Astrocyte (in vitro differentiated cells and primary cell): ENCODE measurements around the gene AFM. TPM values are rescaled to one million over a fixed set of nuclear protein-coding genes. Genes with fewer than 3 reads are reported as not detected.
"Not testable (repeated sequence)": the region's sequence is repeated elsewhere in the genome, so short reads cannot be mapped to it uniquely, and the experiment has no call there.

Experiments
- DNase-seq: peaks from one replicate; pipeline ENCODE4 v3.0.0-alpha.2; 2010; ENCODE audit warnings: low read depth
- FAIRE-seq: peaks from 2 replicates; lab custom pipeline; 2011; peaks lifted over from hg19 to GRCh38; lab: Jason Lieb, UNC
- H2AFZ ChIP-seq: 2 replicates; pipeline ENCODE4 v1.6.0; 2012; ENCODE audit warnings: low read depth, low read length, inconsistent platforms
- H3K27ac ChIP-seq: 2 replicates; pipeline ENCODE4 v1.5.1; 2011; ENCODE audit warnings: low read depth, low read length, inconsistent platforms
- H3K27me3 ChIP-seq: 2 replicates; pipeline ENCODE4 v1.6.0; 2011; ENCODE audit warnings: low read length, inconsistent platforms; ENCODE audit not compliant: insufficient read depth
- H3K36me3 ChIP-seq: 2 replicates; pipeline ENCODE4 v1.5.1; 2011; ENCODE audit warnings: low read length, inconsistent platforms; ENCODE audit not compliant: insufficient read depth
- H3K4me1 ChIP-seq: 2 replicates; pipeline ENCODE4 v1.5.1; 2011; ENCODE audit warnings: low read length, inconsistent platforms; ENCODE audit not compliant: insufficient read depth
- H3K4me2 ChIP-seq: 2 replicates; pipeline ENCODE4 v1.6.0; 2012; ENCODE audit warnings: low read length, inconsistent platforms
- H3K4me3 ChIP-seq: 2 replicates; pipeline ENCODE4 v1.5.1; 2011; ENCODE audit warnings: low read depth, mild to moderate bottlenecking, low read length, inconsistent platforms; ENCODE audit not compliant: insufficient read depth
- H3K79me2 ChIP-seq: 2 replicates; pipeline ENCODE4 v1.6.0; 2012; ENCODE audit warnings: mild to moderate bottlenecking, low read length, inconsistent platforms; ENCODE audit not compliant: insufficient read depth
- H3K9ac ChIP-seq: 2 replicates; pipeline ENCODE4 v1.6.0; 2012; ENCODE audit warnings: mild to moderate bottlenecking, low read length, inconsistent platforms
- H3K9me3 ChIP-seq: 2 replicates; pipeline ENCODE4 v1.5.1; 2012; ENCODE audit warnings: low read depth, mild to moderate bottlenecking, low read length, inconsistent platforms; ENCODE audit not compliant: insufficient read depth
- H4K20me1 ChIP-seq: 2 replicates; pipeline ENCODE4 v1.6.0; 2012; ENCODE audit warnings: low read length, inconsistent platforms; ENCODE audit not compliant: insufficient read depth
- H3K27ac Mint-ChIP-seq: one replicate; pipeline ENCODE4 v1.8.0; 2021; ENCODE audit warnings: mild to moderate bottlenecking, mixed read lengths; ENCODE audit not compliant: unreplicated experiment
- H3K27me3 Mint-ChIP-seq: one replicate; pipeline ENCODE4 v1.8.0; 2021; ENCODE audit warnings: low read depth, mixed read lengths; ENCODE audit not compliant: unreplicated experiment
- H3K36me3 Mint-ChIP-seq: one replicate; pipeline ENCODE4 v1.8.0; 2021; ENCODE audit warnings: low read depth, mixed read lengths; ENCODE audit not compliant: unreplicated experiment
- H3K4me1 Mint-ChIP-seq: one replicate; pipeline ENCODE4 v1.8.0; 2021; ENCODE audit warnings: low read depth, mixed read lengths; ENCODE audit not compliant: unreplicated experiment
- H3K4me3 Mint-ChIP-seq: one replicate; pipeline ENCODE4 v1.8.0; 2021; ENCODE audit warnings: mild to moderate bottlenecking, moderate library complexity, mixed read lengths; ENCODE audit not compliant: unreplicated experiment
- H3K9me3 Mint-ChIP-seq: one replicate; pipeline ENCODE4 v1.8.0; 2021; ENCODE audit warnings: mild to moderate bottlenecking, mixed read lengths; ENCODE audit not compliant: unreplicated experiment
- CTCF ChIP-seq: IDR thresholded peaks from 2 replicates; pipeline ENCODE4 v1.5.1; 2011; ENCODE audit warnings: low read depth, mild to moderate bottlenecking, inconsistent platforms, low read length, moderate library complexity; ENCODE audit not compliant: insufficient read depth
- EZH2 ChIP-seq: IDR thresholded peaks from 2 replicates; pipeline ENCODE4 v1.6.1; 2012; ENCODE audit warnings: mild to moderate bottlenecking, low read length, inconsistent platforms; ENCODE audit not compliant: insufficient read depth
- total RNA-seq: library from RNA; stranded (reverse); gene quantifications from 2 replicates; pipeline ENCODE4 v1.2.1, GENCODE V29; 2021

AFM gene
- total RNA-seq, 1 donor from 2014 or later = not detected

GRCh38 chr4:73540826-73541225, 59.3 kb downstream of the AFM start:
- Histone ChIP-seq H2AFZ (no peak overlapping the region), H3K9ac (no peak overlapping the region), H3K9me3 (no peaks in the 10 kb centered on the region), H4K20me1 (no peaks in the 10 kb centered on the region), H3K36me3 (no peaks in the 10 kb centered on the region), H3K79me2 (no peaks in the 10 kb centered on the region), H3K4me1 (no peaks in the 10 kb centered on the region), H3K4me2 (no peak overlapping the region), H3K27ac (no peak overlapping the region), H3K4me3 (no peak overlapping the region), H3K27me3 (no peaks in the 10 kb centered on the region)
- DNase-seq (no peak), FAIRE-seq (no peak)
- Mint-ChIP-seq H3K27me3 (no peaks in the 10 kb centered on the region), H3K4me1 (peaks cover 1% of the 10 kb centered on the region), H3K9me3 (peaks cover 7% of the 10 kb centered on the region), H3K27ac (no peak overlapping the region), H3K4me3 (no peak overlapping the region), H3K36me3 (no peaks in the 10 kb centered on the region)
- TF ChIP-seq CTCF (no peak), EZH2 (no peak)

- H3K4me3 ChIP-seq = no peak overlapping the region
- H3K9ac ChIP-seq = no peak overlapping the region
- no peaks in the 10 kb centered on the region for H3K4me1 Mint-ChIP-seq
- H3K27ac Mint-ChIP-seq = no peak overlapping the region
- H3K36me3 Mint-ChIP-seq = no peaks in the 10 kb centered on the region
- no peak overlapping the region for H3K4me3 Mint-ChIP-seq
- H3K27me3 ChIP-seq = no peaks in the 10 kb centered on the region
- no peak for TF ChIP-seq EZH2
- H3K79me2 ChIP-seq = no peaks in the 10 kb centered on the region
- FAIRE-seq (no peak), DNase-seq (no peak)
- no peaks in the 10 kb centered on the region for H4K20me1 ChIP-seq
- H3K4me2 ChIP-seq = no peak overlapping the region
- no peaks in the 10 kb centered on the region for H3K9me3 ChIP-seq
- H3K27ac ChIP-seq = no peak overlapping the region
- H3K4me1 ChIP-seq = no peaks in the 10 kb centered on the region
- no peak overlapping the region for H2AFZ ChIP-seq
- H3K27me3 Mint-ChIP-seq = no peaks in the 10 kb centered on the region
- H3K36me3 ChIP-seq = no peaks in the 10 kb centered on the region
- H3K9me3 Mint-ChIP-seq = peaks cover 7% of the 10 kb centered on the region
Observed at GRCh38 chr4:73541251-73541650, 59.7 kb downstream of the AFM start.

- Histone ChIP-seq H3K27me3 (no peaks in the 10 kb centered on the region), H3K36me3 (no peaks in the 10 kb centered on the region), H3K9ac (no peak overlapping the region), H4K20me1 (no peaks in the 10 kb centered on the region), H3K79me2 (no peaks in the 10 kb centered on the region), H3K9me3 (no peaks in the 10 kb centered on the region), H3K4me3 (no peak overlapping the region), H3K4me1 (no peaks in the 10 kb centered on the region), H3K27ac (no peak overlapping the region), H3K4me2 (no peak overlapping the region), H2AFZ (no peak overlapping the region)
- no peak for FAIRE-seq
- no peak for DNase-seq
- Mint-ChIP-seq H3K27ac (no peak overlapping the region), H3K4me3 (no peak overlapping the region), H3K9me3 (peaks cover 7% of the 10 kb centered on the region), H3K27me3 (no peaks in the 10 kb centered on the region), H3K4me1 (peaks cover 3% of the 10 kb centered on the region), H3K36me3 (no peaks in the 10 kb centered on the region)
- TF ChIP-seq EZH2 (no peak), CTCF (no peak)
Observed at GRCh38 chr4:73544620-73545019, 63.1 kb downstream of the AFM start.

GRCh38 chr4:73550865-73551264, 69.3 kb downstream of the AFM start:
- H3K9me3 ChIP-seq, DNase-seq, H3K79me2 ChIP-seq, H4K20me1 ChIP-seq, H3K4me2 ChIP-seq, FAIRE-seq, H3K27ac Mint-ChIP-seq, H2AFZ ChIP-seq, H3K4me1 Mint-ChIP-seq, H3K27me3 Mint-ChIP-seq, H3K36me3 ChIP-seq, H3K9ac ChIP-seq, H3K36me3 Mint-ChIP-seq, H3K4me1 ChIP-seq, H3K27ac ChIP-seq, H3K27me3 ChIP-seq, H3K4me3 ChIP-seq, H3K4me3 Mint-ChIP-seq, H3K9me3 Mint-ChIP-seq: not testable (repeated sequence)
